Right renal cortex interstitium (tissue), 3 donors: ENCODE results near the gene TP53BP2. TPM values are rescaled to one million over a fixed set of nuclear protein-coding genes. Genes with fewer than 3 reads are reported as not detected.
"Not testable (repeated sequence)": the region's sequence is repeated elsewhere in the genome, so short reads cannot be mapped to it uniquely, and the experiment has no call there.

Source experiments
- DNase-seq, 3 donors: peaks; one replicate each; pipeline ENCODE4 v3.0.0-alpha.2; 2013; ENCODE audit warnings: low read depth in 3 of 3, low spot score in 2 of 3
- polyA plus RNA-seq, 3 donors: library from polyadenylated mRNA; unstranded; fragments of 120-200 nt; gene quantifications; one replicate each; pipeline ENCODE4 v1.2.1, GENCODE V29; 2013; ENCODE audit not compliant: insufficient read length in 3 of 3

The TP53BP2 gene
- polyA plus RNA-seq, 3 donors, result 51.3 to 65.4 (median 59.7) TPM

GRCh38 chr1:223832637-223832943 lies 13.2 kb downstream of the TP53BP2 start:
- no peak for DNase-seq

- DNase-seq, result no peak
Measured at GRCh38 chr1:223831755-223832636, 13.8 kb downstream of the TP53BP2 start.

GRCh38 chr1:223829678-223830077 lies 16.1 kb downstream of the TP53BP2 start:
- DNase-seq, result no peak

GRCh38 chr1:223828162-223828848 lies 17.4 kb downstream of the TP53BP2 start:
- no peak for DNase-seq

- no peak for DNase-seq
Measured at GRCh38 chr1:223827193-223827663, 18.5 kb downstream of the TP53BP2 start.

GRCh38 chr1:223825767-223826748 lies 19.7 kb downstream of the TP53BP2 start:
- DNase-seq, result no peak

GRCh38 chr1:223824712-223825111 lies 21.0 kb downstream of the TP53BP2 start:
- DNase-seq, result no peak

- DNase-seq, result no peak
Measured at GRCh38 chr1:223824287-223824686, 21.5 kb downstream of the TP53BP2 start.

- DNase-seq, result no peak
Measured at GRCh38 chr1:223820971-223821370, 24.8 kb downstream of the TP53BP2 start.

GRCh38 chr1:223820515-223820858 lies 25.3 kb downstream of the TP53BP2 start:
- no peak for DNase-seq

- no peak for DNase-seq
Measured at GRCh38 chr1:223819730-223820514, 25.8 kb downstream of the TP53BP2 start.

- DNase-seq, result not testable (repeated sequence)
Measured at GRCh38 chr1:223817265-223817664, 28.5 kb downstream of the TP53BP2 start.

- no peak for DNase-seq
Measured at GRCh38 chr1:223815865-223816264, 29.9 kb downstream of the TP53BP2 start.

GRCh38 chr1:223815020-223815853 lies 30.5 kb downstream of the TP53BP2 start:
- DNase-seq, result no peak

GRCh38 chr1:223813645-223814044 lies 32.1 kb downstream of the TP53BP2 start:
- DNase-seq, result no peak

GRCh38 chr1:223811634-223812101 lies 34.1 kb downstream of the TP53BP2 start:
- DNase-seq, result peak; percentile 15 to 25 (median 16)

GRCh38 chr1:223810586-223810985 lies 35.2 kb downstream of the TP53BP2 start:
- no peak for DNase-seq

GRCh38 chr1:223809905-223810304 lies 35.8 kb downstream of the TP53BP2 start:
- not testable (repeated sequence) for DNase-seq

- no peak for DNase-seq
Measured at GRCh38 chr1:223803211-223803610, 42.5 kb downstream of the TP53BP2 start.
